ENCODE results near the gene FIGN. TPM values are rescaled to one million over a fixed set of nuclear protein-coding genes. Genes with fewer than 3 reads are reported as not detected.

Gene FIGN
- total and polyA plus RNA-seq, 2 donors (not counting 3 experiments of a cell fraction or from before 2014, with no cell fraction given): 1.8 to 8.1 TPM

DNA sequence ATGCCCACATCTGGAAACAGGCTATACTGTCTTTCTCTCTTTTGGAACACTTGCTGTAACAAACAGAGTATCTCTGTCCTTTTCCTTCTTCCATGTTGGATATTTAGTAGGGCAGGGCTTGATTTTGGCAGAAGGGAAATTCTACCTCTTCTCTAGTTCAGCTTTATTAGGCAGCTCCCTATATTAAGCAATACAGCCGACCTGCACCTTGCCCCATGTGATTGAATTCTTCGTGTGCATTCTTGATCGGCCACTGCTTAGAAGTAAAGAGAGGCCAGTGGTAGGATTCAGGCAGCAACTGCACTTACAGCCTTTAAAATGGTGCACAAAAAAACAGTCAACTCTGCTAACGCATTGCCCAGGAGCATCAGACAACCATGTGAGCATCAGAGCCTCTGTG is 31.3 kb upstream of the FIGN start:
- no TSS peak for BruUV-seq (replicated peaks)
- Histone ChIP-seq H3K9me1 (replicated peaks; ENCODE audit: control insufficient read depth, extremely low read depth, insufficient read depth, low read length) (no peaks in the 10 kb centered on the region), H4K20me1 (replicated peaks; ENCODE audit: control insufficient read depth, extremely low read depth, insufficient read depth, low read length) (no peaks in the 10 kb centered on the region), H3K27ac (ENCODE audit: insufficient read depth, low read depth, low read length) (no peak overlapping the region), H3K27me3 (ENCODE audit: control insufficient read depth in 2 of 2, insufficient read depth in 2 of 2, low read length in 2 of 2) (no peaks in the 10 kb centered on the region), H3K79me2 (ENCODE audit: control insufficient read depth, insufficient read depth, low read length) (no peaks in the 10 kb centered on the region), H3K9ac (replicated peaks; ENCODE audit: extremely low read depth, insufficient read depth, low read length) (no peak overlapping the region), H3K4me3 (replicated peaks in 1 of 3; ENCODE audit: insufficient read depth in 1 of 3, low read depth in 1 of 3, low read length in 3 of 3) (no peak overlapping the region), H3K4me1 (ENCODE audit: control insufficient read depth, extremely low read depth, insufficient read depth, low read length) (no peaks in the 10 kb centered on the region), H3K36me3 (ENCODE audit: control insufficient read depth in 2 of 2, extremely low read depth in 1 of 2, insufficient read depth in 2 of 2, low read length in 2 of 2) (no peaks in the 10 kb centered on the region), H3K4me2 (ENCODE audit: insufficient read depth, low read length) (no peak overlapping the region), H3K9me3 (replicated peaks; ENCODE audit: control insufficient read depth, insufficient read depth, low read length) (no peaks in the 10 kb centered on the region), H2AFZ (ENCODE audit: low read depth, low read length) (no peak overlapping the region)
- CTCF ChIA-PET: no interaction called here
- POLR2A ChIA-PET: no interaction called here
- FAIRE-seq (no peak), DNase-seq (ENCODE audit: low read depth, low spot score) (no peak)
- intact Hi-C loops (cut with micrococcal nuclease) (no loop called here), dilution Hi-C loops (cut with MboI; ENCODE audit: extremely low pct_ligation_motif_present, low sequenced_read_pairs) (no loop called here)
- TF ChIP-seq FOS (IDR thresholded peaks at IDR 0.05; ENCODE audit: borderline replicate concordance, insufficient read depth, low read length) (no peak), EZH2 (IDR thresholded peaks at IDR 0.05; ENCODE audit: borderline replicate concordance, low read depth, low read length, severe bottlenecking) (no peak), JUN (IDR thresholded peaks at IDR 0.05; ENCODE audit: borderline replicate concordance, insufficient read depth, insufficient read length, low read depth) (no peak), MYC (IDR thresholded peaks at IDR 0.05; ENCODE audit: low read depth, low read length) (no peak)
- TF ChIP-seq, protein P1, sequence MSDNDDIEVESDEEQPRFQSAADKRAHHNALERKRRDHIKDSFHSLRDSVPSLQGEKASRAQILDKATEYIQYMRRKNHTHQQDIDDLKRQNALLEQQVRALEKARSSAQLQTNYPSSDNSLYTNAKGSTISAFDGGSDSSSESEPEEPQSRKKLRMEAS (IDR thresholded peaks at IDR 0.05; ENCODE audit: insufficient read depth, insufficient read length): no peak
- TF ChIP-seq, protein P2, sequence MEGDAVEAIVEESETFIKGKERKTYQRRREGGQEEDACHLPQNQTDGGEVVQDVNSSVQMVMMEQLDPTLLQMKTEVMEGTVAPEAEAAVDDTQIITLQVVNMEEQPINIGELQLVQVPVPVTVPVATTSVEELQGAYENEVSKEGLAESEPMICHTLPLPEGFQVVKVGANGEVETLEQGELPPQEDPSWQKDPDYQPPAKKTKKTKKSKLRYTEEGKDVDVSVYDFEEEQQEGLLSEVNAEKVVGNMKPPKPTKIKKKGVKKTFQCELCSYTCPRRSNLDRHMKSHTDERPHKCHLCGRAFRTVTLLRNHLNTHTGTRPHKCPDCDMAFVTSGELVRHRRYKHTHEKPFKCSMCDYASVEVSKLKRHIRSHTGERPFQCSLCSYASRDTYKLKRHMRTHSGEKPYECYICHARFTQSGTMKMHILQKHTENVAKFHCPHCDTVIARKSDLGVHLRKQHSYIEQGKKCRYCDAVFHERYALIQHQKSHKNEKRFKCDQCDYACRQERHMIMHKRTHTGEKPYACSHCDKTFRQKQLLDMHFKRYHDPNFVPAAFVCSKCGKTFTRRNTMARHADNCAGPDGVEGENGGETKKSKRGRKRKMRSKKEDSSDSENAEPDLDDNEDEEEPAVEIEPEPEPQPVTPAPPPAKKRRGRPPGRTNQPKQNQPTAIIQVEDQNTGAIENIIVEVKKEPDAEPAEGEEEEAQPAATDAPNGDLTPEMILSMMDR (IDR thresholded peaks at IDR 0.05; ENCODE audit: extremely low read depth in 1 of 2, insufficient read depth in 1 of 2, low read depth in 1 of 2, low read length in 2 of 2): no peak
